ENCODE data around the gene RRP15.

The RRP15 gene

DNA sequence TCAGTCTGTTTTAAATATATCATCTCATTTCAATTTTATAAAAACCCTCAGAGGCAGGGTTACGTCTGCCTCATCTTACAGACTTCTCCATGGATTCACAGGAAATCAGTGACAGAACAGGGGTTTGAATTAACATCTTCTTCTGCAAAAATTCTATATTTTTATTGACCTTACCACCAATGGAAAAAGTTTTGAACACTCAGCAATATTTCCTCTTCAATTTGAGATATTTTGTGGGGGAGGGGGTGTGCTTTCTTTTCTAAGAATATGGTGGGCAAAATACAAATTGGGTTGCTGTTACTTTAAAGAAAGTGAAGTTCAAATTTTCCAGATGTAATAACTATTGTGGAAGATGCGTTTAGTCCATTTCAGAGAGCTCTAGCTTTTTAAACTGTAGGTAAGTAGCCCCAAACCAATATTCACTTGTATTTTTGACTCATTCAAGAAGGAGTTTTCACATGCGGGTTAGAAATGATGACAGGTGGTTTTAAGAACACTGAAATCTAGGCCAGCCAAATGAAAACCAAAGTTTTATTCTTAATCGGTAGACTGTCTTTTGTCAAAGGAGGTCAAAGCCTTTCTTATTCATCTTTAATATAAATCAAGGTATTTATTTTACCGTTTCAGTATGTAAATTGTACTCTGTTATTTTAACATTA lies 77.5 kb downstream of the RRP15 start:
- no peak for DNase-seq (ENCODE audit: low spot score)

DNA sequence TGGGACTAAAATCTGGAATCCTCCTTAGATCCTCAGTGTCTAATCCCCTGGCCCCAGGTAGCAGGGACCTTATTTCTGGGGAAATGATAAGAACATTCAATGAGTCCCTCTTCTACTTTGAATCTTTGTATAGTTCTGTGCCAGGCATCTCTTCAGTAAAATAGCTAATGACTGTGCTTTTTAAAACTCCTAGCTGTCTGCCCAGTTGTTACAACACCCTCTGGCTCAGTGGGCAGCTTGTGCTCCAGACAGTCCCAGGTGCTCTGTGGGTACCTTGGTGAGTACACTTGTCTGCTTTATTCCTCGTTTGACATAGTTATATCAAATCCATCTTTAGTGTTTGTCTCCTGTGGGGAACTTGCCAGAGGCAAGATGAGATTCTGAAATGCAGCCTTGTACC lies 78.0 kb downstream of the RRP15 start:
- no peak for DNase-seq (ENCODE audit: low spot score)

GRCh38 chr1:218364028-218364710 lies 79.1 kb downstream of the RRP15 start:
- no peak for DNase-seq (ENCODE audit: low spot score)

- DNase-seq (ENCODE audit: low spot score): no peak
Observed at GRCh38 chr1:218365226-218365999, 80.3 kb downstream of the RRP15 start.

- DNase-seq (ENCODE audit: low spot score): no peak
Observed at GRCh38 chr1:218366322-218367052, 81.4 kb downstream of the RRP15 start.

- no peak for DNase-seq (ENCODE audit: low spot score)
Observed at GRCh38 chr1:218367118-218367517, 82.0 kb downstream of the RRP15 start.

DNA sequence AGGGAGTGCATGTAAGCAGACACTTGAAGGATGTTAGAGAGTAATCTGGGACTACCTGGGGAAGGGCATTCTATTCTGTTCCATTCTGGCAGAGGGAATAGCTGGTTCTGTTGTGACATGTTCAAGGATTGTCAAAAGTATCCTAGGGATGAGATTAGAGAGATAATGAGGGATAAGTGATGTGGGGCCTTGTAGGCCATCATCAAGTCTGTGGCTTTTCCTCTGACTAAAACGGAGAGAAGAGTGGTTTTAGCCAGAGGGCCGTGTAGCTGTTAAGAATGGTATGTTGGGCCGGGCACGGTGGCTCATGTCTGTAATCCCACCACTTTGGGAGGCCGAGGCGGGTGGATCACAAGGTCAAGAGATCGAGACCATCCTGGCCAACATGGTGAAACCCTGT lies 83.6 kb downstream of the RRP15 start:
- no peak for DNase-seq (ENCODE audit: low spot score)

- DNase-seq (ENCODE audit: low spot score): no peak
Observed at GRCh38 chr1:218369688-218370511, 84.8 kb downstream of the RRP15 start.

DNA sequence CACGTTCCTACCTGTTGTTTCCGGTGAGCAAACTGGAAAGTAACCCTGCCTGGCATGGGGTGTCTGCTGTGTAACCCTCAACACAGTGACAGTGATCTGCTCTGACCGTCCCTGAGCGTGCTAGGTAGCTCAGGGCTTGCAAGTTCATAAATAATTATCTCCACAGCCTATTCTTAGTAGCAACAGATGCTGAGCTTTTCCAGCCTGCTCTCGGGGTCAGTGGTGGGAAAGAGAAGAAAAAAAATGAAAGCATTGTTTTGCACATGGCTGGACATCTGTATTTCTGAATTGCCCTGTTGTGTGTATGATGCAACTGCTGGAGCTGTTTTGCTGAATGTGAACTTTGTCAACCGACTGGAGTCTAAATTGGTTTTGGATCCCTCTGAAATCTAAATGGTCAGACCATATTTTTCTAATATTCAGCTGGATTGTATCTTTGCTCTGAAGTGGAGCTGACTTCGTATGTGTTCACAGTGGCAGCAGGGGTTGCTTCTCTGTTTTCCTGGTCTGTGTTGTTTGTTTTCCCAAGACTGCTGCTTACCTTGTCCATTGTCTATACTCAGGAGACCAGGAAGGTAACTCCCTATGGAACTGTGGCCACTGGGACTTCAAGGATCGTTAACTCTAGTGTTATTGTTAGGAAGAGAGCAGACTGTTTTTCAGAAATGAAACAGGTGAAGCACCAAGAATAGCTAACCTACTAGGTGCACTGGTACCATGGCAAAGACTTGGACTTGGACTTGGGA lies 87.0 kb downstream of the RRP15 start:
- DNase-seq (ENCODE audit: low spot score): no peak

DNA sequence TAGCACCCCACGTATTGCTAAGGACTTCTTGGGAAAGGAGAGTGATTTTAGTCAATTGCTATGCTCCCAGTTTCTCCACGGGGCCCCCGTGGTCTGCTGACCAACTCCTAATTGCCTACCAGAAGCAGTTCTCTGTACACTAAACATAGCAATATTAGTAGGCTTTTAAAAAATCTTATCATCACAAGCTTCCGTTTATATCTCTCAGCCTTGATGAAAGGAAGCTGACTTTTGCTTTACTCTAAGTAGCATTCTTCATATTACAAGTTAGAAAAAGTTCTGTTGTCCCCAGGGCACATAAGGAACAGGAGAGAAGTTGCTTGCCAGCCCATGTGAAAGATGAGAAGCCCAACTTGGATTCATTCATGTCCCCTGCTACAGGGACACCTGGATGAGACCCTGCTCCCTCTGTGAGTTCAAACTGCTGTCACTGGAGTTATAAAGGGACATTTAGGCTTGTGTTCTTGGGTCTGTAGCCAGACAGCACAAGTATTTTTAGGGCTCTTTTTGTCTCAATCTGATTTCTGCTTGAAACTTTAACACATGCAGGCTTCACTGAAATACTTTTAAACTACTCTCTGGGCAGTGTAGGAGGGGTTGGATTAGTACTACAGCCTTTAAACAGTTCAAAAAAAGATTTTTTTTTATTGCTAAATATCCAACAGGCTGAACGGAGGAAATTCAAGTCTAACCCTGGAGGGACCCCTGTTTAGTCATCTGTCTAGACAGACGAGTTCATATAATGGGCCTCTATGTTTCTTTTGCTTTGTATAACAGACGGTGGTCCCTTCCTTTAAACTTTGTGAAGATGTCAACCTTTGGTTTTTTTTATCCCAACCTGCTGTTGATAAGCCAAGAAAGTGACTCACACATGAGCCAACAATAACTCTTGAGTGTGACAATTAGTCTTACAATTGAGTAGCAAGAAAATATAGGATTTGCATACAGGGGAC lies 89.6 kb downstream of the RRP15 start:
- no peak for DNase-seq (ENCODE audit: low spot score)

DNA sequence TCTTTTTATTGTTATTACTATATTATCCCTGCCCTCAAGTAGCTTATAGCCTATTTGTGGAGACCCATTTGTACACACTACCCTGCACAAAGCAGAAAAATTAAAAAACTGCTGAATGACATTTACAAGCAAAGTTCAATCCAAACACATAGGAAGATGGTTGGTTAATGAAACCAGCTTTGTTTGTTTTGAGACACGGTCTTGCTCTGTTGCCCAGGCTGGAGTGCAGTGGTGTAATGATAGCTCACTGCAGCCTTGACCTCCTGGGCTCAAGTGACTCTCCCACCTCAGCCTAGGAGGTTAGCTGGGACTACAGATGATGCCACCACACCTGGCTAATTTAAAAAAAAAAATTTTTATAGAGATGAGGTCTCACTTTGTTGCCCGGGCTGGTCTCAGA lies 91.6 kb downstream of the RRP15 start:
- DNase-seq (ENCODE audit: low spot score): no peak

DNA sequence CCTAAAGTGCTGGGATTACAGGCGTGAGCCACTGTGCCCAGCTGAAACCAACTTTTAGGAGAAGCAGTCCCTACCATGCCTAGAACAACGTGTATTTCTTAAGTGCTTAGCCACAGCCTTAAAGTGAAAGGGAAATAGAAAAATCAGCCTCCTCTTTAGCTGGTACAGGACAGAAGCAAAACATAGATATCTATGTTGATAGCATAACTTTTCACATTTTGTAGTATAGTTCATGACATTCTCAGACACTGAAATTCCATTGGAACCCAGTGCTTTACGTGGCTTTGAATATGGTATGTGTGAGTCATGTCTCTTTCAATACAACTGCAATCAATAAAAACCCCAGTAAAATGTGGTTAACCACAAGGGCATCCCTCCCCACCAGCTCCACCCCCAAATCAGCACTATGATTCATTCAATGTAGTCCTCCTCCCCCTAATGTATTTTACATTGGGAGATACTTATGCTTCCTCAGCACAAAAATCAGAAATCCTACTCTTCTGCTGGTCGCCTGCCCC lies 92.1 kb downstream of the RRP15 start:
- DNase-seq (ENCODE audit: low spot score): no peak

GRCh38 chr1:218380125-218380977 lies 95.3 kb downstream of the RRP15 start:
- DNase-seq (ENCODE audit: low spot score): no peak

DNA sequence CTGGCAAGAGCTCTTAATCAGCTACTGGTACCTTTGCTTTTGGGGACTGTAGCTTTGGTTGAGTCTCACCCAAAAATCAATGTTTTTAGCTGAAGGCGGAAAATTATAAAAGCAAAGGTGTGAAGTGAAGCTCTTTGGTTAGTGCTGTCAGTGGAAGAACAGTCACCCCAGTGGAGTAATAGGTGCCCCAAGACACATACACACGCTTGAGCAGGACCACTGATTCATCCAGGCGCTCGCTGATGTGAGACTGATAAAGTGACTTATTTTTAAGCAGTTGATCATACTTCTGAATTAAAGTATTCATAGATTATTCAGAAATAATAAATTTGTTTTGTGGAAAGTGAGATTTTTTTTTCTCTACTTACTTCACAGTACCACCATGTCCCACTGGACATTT lies 97.2 kb downstream of the RRP15 start:
- no peak for DNase-seq (ENCODE audit: low spot score)

- no peak for DNase-seq (ENCODE audit: low spot score)
Observed at GRCh38 chr1:218383051-218383450, 98.0 kb downstream of the RRP15 start.

DNA sequence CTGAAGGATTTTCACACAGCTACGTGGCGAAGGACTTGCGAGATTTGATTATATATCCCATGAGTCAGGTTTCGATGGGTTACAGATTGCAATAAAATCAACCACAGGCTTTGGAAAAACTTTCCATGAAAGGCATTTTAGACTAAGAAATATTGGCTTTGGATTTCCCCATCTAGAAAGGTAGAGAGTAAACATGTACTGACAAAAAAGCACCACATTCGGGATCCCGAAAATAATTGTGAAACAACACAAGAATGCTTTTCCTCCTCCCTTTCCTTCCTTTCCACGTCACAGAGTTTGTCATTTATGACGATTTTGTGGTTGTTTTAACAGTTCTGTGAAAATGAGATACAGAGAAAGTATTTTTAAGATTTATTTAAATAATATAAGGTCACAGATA lies 98.6 kb downstream of the RRP15 start:
- no peak for DNase-seq (ENCODE audit: low spot score)

DNA sequence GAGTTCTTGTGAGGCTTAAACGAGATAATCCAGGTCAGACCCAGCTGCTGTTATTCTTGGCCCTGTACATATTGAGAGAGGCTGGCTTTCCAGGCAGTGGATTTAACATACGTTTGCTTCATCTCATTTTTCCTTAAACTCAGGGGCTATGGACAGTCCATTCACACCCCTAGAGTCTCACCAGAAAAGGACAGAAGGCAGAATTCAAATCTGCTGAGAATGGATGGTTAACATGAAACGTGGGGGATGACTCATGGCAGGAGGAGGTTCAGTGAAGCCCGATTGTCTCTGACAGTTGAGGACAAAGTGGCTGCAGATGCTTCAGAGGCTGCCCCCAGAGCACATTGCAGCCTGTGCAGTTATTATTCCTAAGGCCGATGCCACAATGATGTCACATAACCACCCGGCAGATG lies 99.5 kb downstream of the RRP15 start:
- no peak for DNase-seq (ENCODE audit: low spot score)
